Endothelial cell (in vitro differentiated cells): ENCODE data around the gene PPP2R2C. TPM values are rescaled to one million over a fixed set of nuclear protein-coding genes. Genes with fewer than 3 reads are reported as not detected.

ENCODE experiments used
- DNase-seq: peaks from one replicate; pipeline ENCODE4 v3.0.0; 2021; ENCODE audit warnings: low spot score
- H3K27ac Mint-ChIP-seq: one replicate; pipeline ENCODE4 v1.8.0; 2021; ENCODE audit warnings: mixed read lengths, inconsistent platforms; ENCODE audit not compliant: unreplicated experiment
- H3K27me3 Mint-ChIP-seq: one replicate; pipeline ENCODE4 v1.8.0; 2021; ENCODE audit warnings: mild to moderate bottlenecking, moderate library complexity, mixed read lengths, inconsistent platforms; ENCODE audit not compliant: unreplicated experiment
- H3K36me3 Mint-ChIP-seq: one replicate; pipeline ENCODE4 v1.8.0; 2021; ENCODE audit warnings: mild to moderate bottlenecking, low read depth, mixed read lengths, inconsistent platforms; ENCODE audit not compliant: unreplicated experiment
- H3K4me1 Mint-ChIP-seq: one replicate; pipeline ENCODE4 v1.8.0; 2021; ENCODE audit warnings: mild to moderate bottlenecking, mixed read lengths, inconsistent platforms; ENCODE audit not compliant: unreplicated experiment
- H3K4me3 Mint-ChIP-seq: one replicate; pipeline ENCODE4 v1.8.0; 2021; ENCODE audit warnings: mild to moderate bottlenecking, mixed read lengths, inconsistent platforms; ENCODE audit not compliant: unreplicated experiment
- H3K9me3 Mint-ChIP-seq: one replicate; pipeline ENCODE4 v1.8.0; 2021; ENCODE audit warnings: mixed read lengths, inconsistent platforms; ENCODE audit not compliant: unreplicated experiment
- total RNA-seq: library from RNA; stranded (reverse); fragmentation: NEBNext Ultra II Directional; extraction: Animal tissue kit (Norgen Biotek cat#: 25700); gene quantifications from one replicate; pipeline ENCODE4 v1.2.1, GENCODE V29; 2021; ENCODE audit not compliant: unreplicated experiment
- TF ChIP-seq, protein P1 (sequence below): fragments of 200-600 bp; sonication (generic); IDR thresholded peaks from one replicate; pipeline ENCODE4 v1.5.0; 2021; ENCODE audit warnings: antibody characterized with exemption; ENCODE audit not compliant: unreplicated experiment

PPP2R2C gene
- total RNA-seq, 1 donor from 2014 or later = 1.7 TPM

DNA sequence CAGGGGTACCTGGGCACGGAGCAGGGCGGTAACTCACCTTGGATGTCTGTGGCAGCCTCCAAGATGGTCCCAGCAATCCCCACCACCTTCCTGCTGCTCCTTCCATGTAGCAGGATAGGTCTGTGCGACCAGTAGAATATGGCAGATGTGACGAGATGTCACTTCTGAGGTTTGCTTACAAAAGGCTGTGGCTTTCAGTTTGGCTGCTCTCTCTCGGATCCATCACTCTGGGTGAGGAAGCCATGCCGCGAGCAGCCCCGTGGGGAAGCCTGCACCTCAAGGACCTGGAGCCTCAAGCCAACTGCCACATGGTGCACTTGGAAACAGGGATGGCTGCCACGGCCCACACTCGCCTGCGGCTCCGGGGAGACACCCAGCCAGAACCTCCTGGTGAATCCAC is 165.2 kb downstream of the PPP2R2C start:
- Mint-ChIP-seq H3K9me3 (no peaks in the 10 kb centered on the region), H3K27ac (no peak overlapping the region), H3K27me3 (peaks cover 5% of the 10 kb centered on the region), H3K4me1 (peaks cover 15% of the 10 kb centered on the region), H3K4me3 (no peak overlapping the region), H3K36me3 (peaks cover 24% of the 10 kb centered on the region)
- TF ChIP-seq, protein P1, sequence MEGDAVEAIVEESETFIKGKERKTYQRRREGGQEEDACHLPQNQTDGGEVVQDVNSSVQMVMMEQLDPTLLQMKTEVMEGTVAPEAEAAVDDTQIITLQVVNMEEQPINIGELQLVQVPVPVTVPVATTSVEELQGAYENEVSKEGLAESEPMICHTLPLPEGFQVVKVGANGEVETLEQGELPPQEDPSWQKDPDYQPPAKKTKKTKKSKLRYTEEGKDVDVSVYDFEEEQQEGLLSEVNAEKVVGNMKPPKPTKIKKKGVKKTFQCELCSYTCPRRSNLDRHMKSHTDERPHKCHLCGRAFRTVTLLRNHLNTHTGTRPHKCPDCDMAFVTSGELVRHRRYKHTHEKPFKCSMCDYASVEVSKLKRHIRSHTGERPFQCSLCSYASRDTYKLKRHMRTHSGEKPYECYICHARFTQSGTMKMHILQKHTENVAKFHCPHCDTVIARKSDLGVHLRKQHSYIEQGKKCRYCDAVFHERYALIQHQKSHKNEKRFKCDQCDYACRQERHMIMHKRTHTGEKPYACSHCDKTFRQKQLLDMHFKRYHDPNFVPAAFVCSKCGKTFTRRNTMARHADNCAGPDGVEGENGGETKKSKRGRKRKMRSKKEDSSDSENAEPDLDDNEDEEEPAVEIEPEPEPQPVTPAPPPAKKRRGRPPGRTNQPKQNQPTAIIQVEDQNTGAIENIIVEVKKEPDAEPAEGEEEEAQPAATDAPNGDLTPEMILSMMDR = no peak
- no peak for DNase-seq

DNA sequence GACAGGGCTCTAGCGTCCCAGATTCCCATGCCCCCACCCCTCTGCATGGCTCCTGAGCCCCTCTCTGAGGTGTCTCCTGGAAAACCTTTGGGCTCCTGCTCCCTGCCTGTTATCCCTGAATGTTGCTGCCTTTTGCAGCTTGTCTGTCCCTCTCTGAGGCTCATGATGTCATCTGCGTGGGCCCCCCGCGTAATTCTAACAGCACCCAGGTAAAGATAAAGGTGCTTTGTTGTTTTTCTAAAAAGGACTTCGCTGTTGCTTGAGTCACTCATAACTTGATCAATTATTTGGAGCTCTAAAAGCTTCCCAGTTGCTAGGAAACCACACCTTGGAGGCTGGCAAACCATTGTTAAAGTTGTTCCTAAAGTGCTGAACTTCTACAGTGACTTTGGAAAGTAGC is 166.1 kb downstream of the PPP2R2C start:
- Mint-ChIP-seq H3K9me3 (no peaks in the 10 kb centered on the region), H3K4me3 (no peak overlapping the region)

DNA sequence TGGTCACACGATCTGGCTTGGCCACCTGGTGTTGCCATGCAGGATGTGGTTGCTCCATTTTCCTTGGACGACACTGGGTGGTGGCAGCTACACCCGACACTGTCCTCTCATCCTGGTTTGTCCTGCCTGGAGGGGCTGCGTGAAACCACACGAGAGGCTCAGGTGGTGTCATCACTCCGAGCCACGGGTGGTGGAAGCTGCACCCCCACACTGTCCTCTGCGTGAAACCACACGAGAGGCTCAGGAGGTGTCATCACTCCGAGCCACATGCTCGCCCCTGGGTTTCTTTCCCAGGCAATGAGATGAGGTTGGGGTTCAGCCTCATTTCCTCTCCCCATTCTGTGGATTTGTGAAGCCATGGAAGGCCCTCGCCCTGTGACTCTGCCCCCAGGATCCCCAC is 168.5 kb downstream of the PPP2R2C start:
- Mint-ChIP-seq H3K9me3 (no peaks in the 10 kb centered on the region), H3K4me3 (no peak overlapping the region), H3K27ac (no peak overlapping the region), H3K4me1 (peaks cover 6% of the 10 kb centered on the region), H3K27me3 (peaks cover 12% of the 10 kb centered on the region), H3K36me3 (peaks cover 36% of the 10 kb centered on the region)
- TF ChIP-seq, protein P1 = no peak
- DNase-seq = no peak

More for the DNA sequence above, 166.1 kb downstream of the PPP2R2C start:
- TF ChIP-seq, protein P1 = no peak
- Mint-ChIP-seq H3K27ac (no peak overlapping the region), H3K36me3 (peaks cover 31% of the 10 kb centered on the region), H3K4me1 (peaks cover 15% of the 10 kb centered on the region), H3K27me3 (peaks cover 5% of the 10 kb centered on the region)
- no peak for DNase-seq

DNA sequence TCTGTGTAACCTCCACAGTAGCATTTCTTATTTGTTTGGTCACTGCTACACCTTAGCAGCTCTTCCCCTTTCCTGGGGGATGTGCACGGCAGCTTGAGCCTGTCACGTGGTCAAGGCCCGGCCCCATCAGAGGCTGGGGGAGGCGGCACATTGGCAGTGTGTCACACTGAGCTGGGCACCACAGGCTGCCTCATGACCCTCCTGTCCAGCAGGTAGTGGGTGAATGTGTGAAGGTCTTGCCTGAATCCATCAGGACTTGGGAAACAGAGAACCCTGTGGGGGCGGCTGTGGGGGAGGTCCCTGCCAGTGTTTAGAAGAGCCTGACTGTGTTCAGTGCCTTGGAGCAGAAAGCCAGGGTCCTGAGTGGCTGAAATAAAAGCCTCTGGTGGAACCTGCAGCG is 169.5 kb downstream of the PPP2R2C start:
- Mint-ChIP-seq H3K4me3 (peak overlapping the region; percentile 9), H3K27me3 (peaks cover 12% of the 10 kb centered on the region), H3K36me3 (peaks cover 33% of the 10 kb centered on the region), H3K9me3 (no peaks in the 10 kb centered on the region), H3K4me1 (peaks cover 3% of the 10 kb centered on the region), H3K27ac (no peak overlapping the region)
- no peak for DNase-seq
- TF ChIP-seq, protein P1 = no peak

DNA sequence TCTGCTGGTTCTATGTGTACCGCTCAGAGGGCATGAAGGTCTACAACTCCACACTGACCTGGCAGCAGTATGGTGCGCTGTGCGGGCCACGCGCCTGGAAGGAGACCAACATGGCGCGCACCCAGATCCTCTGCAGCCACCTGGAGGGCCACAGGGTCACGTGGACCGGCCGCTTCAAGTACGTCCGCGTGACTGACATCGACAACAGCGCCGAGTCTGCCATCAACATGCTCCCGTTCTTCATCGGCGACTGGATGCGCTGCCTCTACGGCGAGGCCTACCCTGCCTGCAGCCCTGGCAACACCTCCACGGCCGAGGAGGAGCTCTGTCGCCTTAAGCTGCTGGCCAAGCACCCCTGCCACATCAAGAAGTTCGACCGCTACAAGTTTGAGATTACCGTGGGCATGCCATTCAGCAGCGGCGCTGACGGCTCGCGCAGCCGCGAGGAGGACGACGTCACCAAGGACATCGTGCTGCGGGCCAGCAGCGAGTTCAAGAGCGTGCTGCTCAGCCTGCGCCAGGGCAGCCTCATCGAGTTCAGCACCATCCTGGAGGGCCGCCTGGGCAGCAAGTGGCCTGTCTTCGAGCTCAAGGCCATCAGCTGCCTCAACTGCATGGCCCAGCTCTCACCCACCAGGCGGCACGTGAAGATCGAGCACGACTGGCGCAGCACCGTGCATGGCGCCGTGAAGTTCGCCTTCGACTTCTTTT is 170.5 kb downstream of the PPP2R2C start:
- H3K36me3 Mint-ChIP-seq = peaks cover 42% of the 10 kb centered on the region
- DNase-seq = no peak
- TF ChIP-seq, protein P1 = no peak

More for the DNA sequence above, 170.5 kb downstream of the PPP2R2C start:
- H3K4me3 Mint-ChIP-seq = no peak overlapping the region
- H3K27me3 Mint-ChIP-seq = peaks cover 12% of the 10 kb centered on the region
- H3K4me1 Mint-ChIP-seq = peaks cover 3% of the 10 kb centered on the region
- H3K27ac Mint-ChIP-seq = peak overlapping the region; percentile 30
- no peaks in the 10 kb centered on the region for H3K9me3 Mint-ChIP-seq
